Heart left ventricle (tissue), 16 donors: ENCODE results near the gene IFI44. TPM values are rescaled to one million over a fixed set of nuclear protein-coding genes. Genes with fewer than 3 reads are reported as not detected.

ENCODE experiments used
- ATAC-seq, 4 donors: fragments of 200-7000 bp; cut with Tn5 transposase; one replicate each; pipeline ENCODE4 v1.9.1; 2020 to 2022; ENCODE audit warnings: moderate library complexity in 4 of 4, mild to moderate bottlenecking in 3 of 4, moderate number of reproducible peaks in 1 of 4
- DNase-seq, 5 donors: peaks; one replicate each; pipeline ENCODE4 v3.0.0-alpha.2; 2020
- H3K27ac ChIP-seq, 12 donors: fragments of 200-600 bp; sonication (generic) in 4 of 12; one replicate each; pipeline versions ENCODE4 v1.5.0 to v1.8.0; 2016 to 2022; ENCODE audit warnings: mild to moderate bottlenecking in 2 of 12
- H3K27me3 ChIP-seq, 9 donors: fragments of 200-600 bp; sonication (generic) in 2 of 9; one replicate each; pipeline versions ENCODE4 v1.5.1 to v1.8.0; 2016 to 2022; ENCODE audit warnings: mild to moderate bottlenecking in 3 of 9
- H3K36me3 ChIP-seq, 9 donors: fragments of 200-600 bp; sonication (generic) in 2 of 9; one replicate each; pipeline versions ENCODE4 v1.5.0 to v1.8.0; 2018 to 2022; ENCODE audit warnings: mild to moderate bottlenecking in 2 of 9
- H3K4me1 ChIP-seq, 12 donors: fragments of 200-600 bp; sonication (generic) in 4 of 12; one replicate each; pipeline versions ENCODE4 v1.5.0 to v1.8.0; 2016 to 2022; ENCODE audit warnings: mild to moderate bottlenecking in 3 of 12
- H3K4me3 ChIP-seq, 12 donors: fragments of 200-600 bp; sonication (generic) in 4 of 12; one replicate each; pipeline versions ENCODE4 v1.5.0 to v1.8.0; 2017 to 2022; ENCODE audit warnings: mild to moderate bottlenecking in 9 of 12, moderate library complexity in 4 of 12
- H3K9me3 ChIP-seq, 12 donors: fragments of 200-600 bp; sonication (generic) in 4 of 12; one replicate each; pipeline versions ENCODE4 v1.5.0 to v1.8.0; 2016 to 2022; ENCODE audit warnings: mild to moderate bottlenecking in 1 of 12
- POLR2A ChIP-seq, 2 donors: fragments of 450-650 bp; IDR thresholded peaks; one replicate each; pipeline ENCODE4 v1.6.1; 2017; ENCODE audit warnings: antibody characterized with exemption in 2 of 2, mild to moderate bottlenecking in 2 of 2, moderate library complexity in 2 of 2
- WGBS, 4 donors: extraction: QIAGEN DNeasy Blood & Tissue Kit in 2 of 4; methylation state at CpG; one replicate each; pipeline versions ENCODE4 v1.1.5 to v1.1.7; 2013 to 2018; 5-methylcytosine and 5-hydroxymethylcytosine counted together
- intact Hi-C, 10 donors: fragments of 100-400 bp; cut with DNase I; formaldehyde crosslinking; loops; one replicate each; pipeline versions ENCODE4 v1.11.1 to v1.14.2; 2022
- polyA plus RNA-seq, 2 donors: library from polyadenylated mRNA; stranded (reverse); fragments of 200-250 nt; gene quantifications; one replicate each; pipeline ENCODE4 v1.2.3, GENCODE V29; 2013
- total RNA-seq, 9 donors: library from RNA; depleted of rRNA in 2 of 9; stranded (reverse); fragments of >200 nt in 2 of 9; fragmentation: NEBNext Ultra II Directional in 3 of 9; extraction: Animal tissue kit (Norgen Biotek cat#: 25700) in 3 of 9; gene quantifications; one replicate each; pipeline versions ENCODE4 v1.1.0 to v1.2.4, GENCODE V29; 2016 to 2023
- TF ChIP-seq, protein P1 (sequence below), 12 donors: fragments of 200-600 bp; sonication (generic) in 4 of 12; IDR thresholded peaks; one replicate each; pipeline versions ENCODE4 v1.5.0 to v1.8.0; 2018 to 2022; ENCODE audit warnings: antibody characterized with exemption in 12 of 12, mild to moderate bottlenecking in 5 of 12
- donor health status: ischemic (EF 13 %, LVEDD 7.1; RV severe dilation, severe dysfunction).
- donor health status: healthy with polysubstance abuse.
- donor health status: DM: no; HTN: yes; CAD: no.
- donor health status: DM: no; HTN: no; CAD: no.
- donor health status: ischemic (EF 25% LVEDD 6.9; RV normal size, moderate dysfunction).
- donor health status: ischemic (EF 25% LVEDD 5.7; RV mildly dilated, moderate dysfunction).
- donor health status: healthy.
- donor health status: DM: yes; HTN: yes; CAD: no.
- donor health status: ischemic (EF 35%, LVEDD 5.7; RV mildly dilated, moderate dysfunction).
- donor health status: nonischemic (EF 11% LVEDD 7.7; RV severe dilation, severe dysfunction).
- donor health status: DM: yes; HTN: yes; CAD: no.
- donor health status: PGD.
- donor health status: ischemic (EF 29% LVEDD 5.4; RV normal size, mild dysfunction).
- donor health status: nonischemic (EF 23%, LVEDD 6.1; RV moderate dilation, normal function).

Gene IFI44
- total and polyA plus RNA-seq, 11 donors, result 4.5 to 43.0 (median 11.2) TPM

DNA sequence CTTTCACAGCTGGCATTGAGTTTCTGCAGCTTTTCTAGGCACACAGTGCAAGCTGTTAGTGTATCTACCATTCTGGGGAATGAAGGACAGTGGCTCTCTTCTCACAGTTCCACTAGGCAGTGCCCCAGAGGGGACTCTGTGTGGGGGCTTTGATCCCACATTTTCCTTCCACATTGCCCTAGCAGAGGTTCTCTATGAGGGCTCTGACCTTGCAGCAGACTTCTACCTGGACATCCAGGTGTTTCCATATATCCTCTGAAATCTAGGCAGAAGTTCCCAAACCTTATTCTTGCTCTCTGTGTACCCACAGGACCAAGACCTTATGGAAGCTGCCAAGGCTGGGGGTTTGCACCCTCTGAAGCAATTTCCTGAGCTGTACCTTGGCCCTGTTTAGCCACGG lies 2.4 kb upstream of the IFI44 start:
- no peak for ATAC-seq
- Histone ChIP-seq H3K27ac (no peak overlapping the region), H3K4me1 (peaks cover 0 to 42% (median 4%) of the 10 kb centered on the region in 12 donors), H3K36me3 (peaks cover 0 to 22% (median under 1%) of the 10 kb centered on the region in 9 donors), H3K27me3 (no peaks in the 10 kb centered on the region), H3K9me3 (peaks cover 0 to 21% (median 5%) of the 10 kb centered on the region in 12 donors), H3K4me3 (no peak overlapping the region)
- TF ChIP-seq, protein P1, sequence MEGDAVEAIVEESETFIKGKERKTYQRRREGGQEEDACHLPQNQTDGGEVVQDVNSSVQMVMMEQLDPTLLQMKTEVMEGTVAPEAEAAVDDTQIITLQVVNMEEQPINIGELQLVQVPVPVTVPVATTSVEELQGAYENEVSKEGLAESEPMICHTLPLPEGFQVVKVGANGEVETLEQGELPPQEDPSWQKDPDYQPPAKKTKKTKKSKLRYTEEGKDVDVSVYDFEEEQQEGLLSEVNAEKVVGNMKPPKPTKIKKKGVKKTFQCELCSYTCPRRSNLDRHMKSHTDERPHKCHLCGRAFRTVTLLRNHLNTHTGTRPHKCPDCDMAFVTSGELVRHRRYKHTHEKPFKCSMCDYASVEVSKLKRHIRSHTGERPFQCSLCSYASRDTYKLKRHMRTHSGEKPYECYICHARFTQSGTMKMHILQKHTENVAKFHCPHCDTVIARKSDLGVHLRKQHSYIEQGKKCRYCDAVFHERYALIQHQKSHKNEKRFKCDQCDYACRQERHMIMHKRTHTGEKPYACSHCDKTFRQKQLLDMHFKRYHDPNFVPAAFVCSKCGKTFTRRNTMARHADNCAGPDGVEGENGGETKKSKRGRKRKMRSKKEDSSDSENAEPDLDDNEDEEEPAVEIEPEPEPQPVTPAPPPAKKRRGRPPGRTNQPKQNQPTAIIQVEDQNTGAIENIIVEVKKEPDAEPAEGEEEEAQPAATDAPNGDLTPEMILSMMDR (IDR thresholded peaks at IDR 0.05), result no peak
- no peak for TF ChIP-seq POLR2A (IDR thresholded peaks at IDR 0.05)
- DNase-seq, result no peak
- WGBS, 4 donors, result 80 to 100% (median 98%) methylated on average over 1 of the region's 1 CpG
- intact Hi-C loops, result no loop called here

DNA sequence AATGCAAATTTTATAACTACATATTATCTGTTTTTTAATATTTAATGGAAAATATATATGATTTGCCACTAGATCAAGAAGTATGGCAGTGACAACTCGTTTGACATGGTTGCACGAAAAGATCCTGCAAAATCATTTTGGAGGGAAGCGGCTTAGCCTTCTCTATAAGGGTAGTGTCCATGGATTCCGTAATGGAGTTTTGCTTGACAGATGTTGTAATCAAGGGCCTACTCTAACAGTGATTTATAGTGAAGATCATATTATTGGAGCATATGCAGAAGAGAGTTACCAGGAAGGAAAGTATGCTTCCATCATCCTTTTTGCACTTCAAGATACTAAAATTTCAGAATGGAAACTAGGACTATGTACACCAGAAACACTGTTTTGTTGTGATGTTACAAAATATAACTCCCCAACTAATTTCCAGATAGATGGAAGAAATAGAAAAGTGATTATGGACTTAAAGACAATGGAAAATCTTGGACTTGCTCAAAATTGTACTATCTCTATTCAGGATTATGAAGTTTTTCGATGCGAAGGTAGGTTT lies 556 bp downstream of the IFI44 start:
- H3K27me3 ChIP-seq, result no peaks in the 10 kb centered on the region
- H3K4me3 ChIP-seq, result peak overlapping the region; percentile 35 to 71 (median 56)
- 48 to 60% (median 52%) methylated on average over 6 of the region's 6 CpGs for WGBS, 4 donors
- peaks cover 0 to 52% (median 13%) of the 10 kb centered on the region in 12 donors for H3K4me1 ChIP-seq
- peaks cover 0 to 21% (median 0%) of the 10 kb centered on the region in 12 donors for H3K9me3 ChIP-seq
- peaks cover 0 to 19% (median 5%) of the 10 kb centered on the region in 9 donors for H3K36me3 ChIP-seq
- peak overlapping the region in 11 of 12 donors; percentile 46 to 86 (median 73) for H3K27ac ChIP-seq
- TF ChIP-seq, protein P1 (IDR thresholded peaks at IDR 0.05), result no peak
- no peak for TF ChIP-seq POLR2A (IDR thresholded peaks at IDR 0.05)
- DNase-seq (no peak), ATAC-seq (peak in 2 of 4 donors; percentile 30 to 41)
- intact Hi-C loops, result loop anchor here in 3 of 10 donors (1.0 to 5.0 kb wide), 3 partner anchors 27 to 33 kb away; no protein-coding TSS in a partner anchor

DNA sequence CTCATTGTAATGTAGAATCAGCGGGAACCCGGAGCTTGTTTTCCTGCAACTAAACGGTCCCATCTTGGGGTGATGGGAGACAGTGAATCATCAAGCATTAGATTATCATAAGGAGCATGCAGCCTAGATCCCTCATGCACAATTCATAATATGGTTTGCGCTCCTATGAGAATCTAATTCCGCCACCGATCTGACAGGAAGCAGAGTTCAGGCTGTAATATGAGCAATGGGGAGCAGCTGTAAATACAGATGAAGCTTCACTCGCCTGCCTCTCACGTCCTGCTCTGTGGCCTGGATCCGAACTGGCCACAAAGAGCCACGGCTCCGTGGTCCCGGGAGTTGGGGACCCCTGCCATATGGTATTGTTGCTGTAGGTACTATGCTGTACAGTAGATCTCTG lies 1.6 kb downstream of the IFI44 start:
- no peaks in the 10 kb centered on the region for H3K27me3 ChIP-seq
- peaks cover 0 to 21% (median 0%) of the 10 kb centered on the region in 12 donors for H3K9me3 ChIP-seq
- peak overlapping the region; percentile 12 to 71 (median 56) for H3K4me3 ChIP-seq
- H3K36me3 ChIP-seq, result peaks cover 0 to 29% (median 15%) of the 10 kb centered on the region in 9 donors
- 36 to 60% (median 52%) methylated on average over 12 of the region's 12 CpGs for WGBS, 4 donors
- DNase-seq, result peak in 1 of 5 donors; percentile 25
- H3K4me1 ChIP-seq, result peaks cover 0 to 46% (median 10%) of the 10 kb centered on the region in 12 donors
- intact Hi-C loops, result loop anchor here in 2 of 10 donors (2.0 to 5.0 kb wide), 2 partner anchors 28 to 34 kb away; no protein-coding TSS in a partner anchor
- ATAC-seq, result peak in 2 of 4 donors; percentile 58 to 59
- H3K27ac ChIP-seq, result peak overlapping the region in 11 of 12 donors; percentile 25 to 86 (median 73)
- TF ChIP-seq, protein P1 (IDR thresholded peaks at IDR 0.05), result no peak
- TF ChIP-seq POLR2A (IDR thresholded peaks at IDR 0.05), result no peak

DNA sequence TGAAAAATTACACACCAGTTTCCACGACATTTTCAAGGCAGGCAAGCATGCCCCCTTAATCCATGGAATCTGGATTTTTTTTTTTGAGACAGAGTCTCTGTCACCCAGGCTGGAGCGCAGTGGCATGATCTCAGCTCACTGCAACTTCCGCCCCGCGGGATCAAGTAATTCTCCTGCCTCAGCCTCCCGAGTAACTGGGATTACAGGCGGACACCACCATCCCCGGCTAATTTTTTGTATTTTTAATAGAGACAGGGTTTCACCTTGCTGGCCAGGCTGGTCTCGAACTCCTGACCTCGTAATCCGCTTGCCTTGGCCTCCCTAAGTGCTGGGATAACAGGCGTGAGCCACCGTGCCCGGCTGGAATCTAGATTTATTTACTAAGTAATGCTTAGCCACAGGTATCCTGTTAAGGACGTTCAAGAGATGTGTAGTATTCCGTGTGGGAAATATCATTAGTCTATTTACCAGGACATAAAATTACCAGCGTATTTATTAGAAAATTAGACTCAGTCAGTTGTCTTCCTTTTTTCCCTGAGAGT lies 2.5 kb downstream of the IFI44 start:
- 70 to 72% (median 72%) methylated on average over 17 of the region's 17 CpGs for WGBS, 4 donors
- peak in 1 of 5 donors; percentile 29 for DNase-seq
- Histone ChIP-seq H3K27ac (peak overlapping the region in 7 of 12 donors; percentile 30 to 86 (median 73)), H3K9me3 (peaks cover 0 to 17% (median 0%) of the 10 kb centered on the region in 12 donors), H3K36me3 (peaks cover 0 to 38% (median 24%) of the 10 kb centered on the region in 9 donors), H3K27me3 (no peaks in the 10 kb centered on the region), H3K4me1 (peaks cover 0 to 48% (median 10%) of the 10 kb centered on the region in 12 donors), H3K4me3 (peak overlapping the region; percentile 12 to 71 (median 56))
- intact Hi-C loops, result loop anchor here in 1 of 10 donors (5.0 kb wide), 1 partner anchor 35 kb away; no protein-coding TSS in a partner anchor
- TF ChIP-seq, protein P1 (IDR thresholded peaks at IDR 0.05), result no peak
- no peak for TF ChIP-seq POLR2A (IDR thresholded peaks at IDR 0.05)
- ATAC-seq, result no peak
